ENCODE results near the gene CD55. TPM values are rescaled to one million over a fixed set of nuclear protein-coding genes. Genes with fewer than 3 reads are reported as not detected.

CD55 gene
- total and polyA plus RNA-seq, 8 donors, result 8.1 to 168 (median 25.6) TPM

DNA sequence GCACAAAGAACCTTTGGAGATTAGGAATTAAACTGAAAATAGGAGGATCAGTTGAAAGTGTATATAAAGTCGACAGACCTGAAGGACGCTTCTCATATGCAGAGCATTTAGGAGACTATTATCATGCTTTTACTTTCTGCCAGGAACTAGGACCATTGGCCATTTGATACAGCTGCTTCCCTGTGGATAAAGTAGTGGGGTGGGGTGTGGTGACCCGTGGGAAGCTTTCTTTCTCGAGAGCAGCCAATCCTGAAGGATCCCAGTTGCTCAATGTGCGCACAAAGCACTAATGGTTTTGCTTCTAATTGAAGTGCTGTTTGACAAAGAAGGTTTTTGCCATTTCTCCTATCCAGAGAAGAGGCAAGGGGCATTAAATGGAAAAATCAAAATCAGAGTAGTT is 14.9 kb upstream of the CD55 start:
- Histone ChIP-seq H3K36me3 (no peaks in the 10 kb centered on the region), H3K9me3 (no peaks in the 10 kb centered on the region), H3K27me3 (no peaks in the 10 kb centered on the region), H3K27ac (no peak overlapping the region), H3K4me3 (no peak overlapping the region), H3K4me1 (peaks cover 0 to 26% (median 9%) of the 10 kb centered on the region in 4 donors)
- 63 to 75% (median 66%) methylated on average over 5 of the region's 5 CpGs for WGBS, 5 donors
- intact Hi-C loops (cut with DNase I; ENCODE audit: low total_unique reads), result no loop called here
- no peak for DNase-seq
- TF ChIP-seq POLR2AphosphoS5 (IDR thresholded peaks at IDR 0.05) (no peak), EP300 (IDR thresholded peaks at IDR 0.05) (no peak), POLR2A (IDR thresholded peaks at IDR 0.05) (no peak)
- TF ChIP-seq, protein P1, sequence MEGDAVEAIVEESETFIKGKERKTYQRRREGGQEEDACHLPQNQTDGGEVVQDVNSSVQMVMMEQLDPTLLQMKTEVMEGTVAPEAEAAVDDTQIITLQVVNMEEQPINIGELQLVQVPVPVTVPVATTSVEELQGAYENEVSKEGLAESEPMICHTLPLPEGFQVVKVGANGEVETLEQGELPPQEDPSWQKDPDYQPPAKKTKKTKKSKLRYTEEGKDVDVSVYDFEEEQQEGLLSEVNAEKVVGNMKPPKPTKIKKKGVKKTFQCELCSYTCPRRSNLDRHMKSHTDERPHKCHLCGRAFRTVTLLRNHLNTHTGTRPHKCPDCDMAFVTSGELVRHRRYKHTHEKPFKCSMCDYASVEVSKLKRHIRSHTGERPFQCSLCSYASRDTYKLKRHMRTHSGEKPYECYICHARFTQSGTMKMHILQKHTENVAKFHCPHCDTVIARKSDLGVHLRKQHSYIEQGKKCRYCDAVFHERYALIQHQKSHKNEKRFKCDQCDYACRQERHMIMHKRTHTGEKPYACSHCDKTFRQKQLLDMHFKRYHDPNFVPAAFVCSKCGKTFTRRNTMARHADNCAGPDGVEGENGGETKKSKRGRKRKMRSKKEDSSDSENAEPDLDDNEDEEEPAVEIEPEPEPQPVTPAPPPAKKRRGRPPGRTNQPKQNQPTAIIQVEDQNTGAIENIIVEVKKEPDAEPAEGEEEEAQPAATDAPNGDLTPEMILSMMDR (IDR thresholded peaks at IDR 0.05), result no peak

DNA sequence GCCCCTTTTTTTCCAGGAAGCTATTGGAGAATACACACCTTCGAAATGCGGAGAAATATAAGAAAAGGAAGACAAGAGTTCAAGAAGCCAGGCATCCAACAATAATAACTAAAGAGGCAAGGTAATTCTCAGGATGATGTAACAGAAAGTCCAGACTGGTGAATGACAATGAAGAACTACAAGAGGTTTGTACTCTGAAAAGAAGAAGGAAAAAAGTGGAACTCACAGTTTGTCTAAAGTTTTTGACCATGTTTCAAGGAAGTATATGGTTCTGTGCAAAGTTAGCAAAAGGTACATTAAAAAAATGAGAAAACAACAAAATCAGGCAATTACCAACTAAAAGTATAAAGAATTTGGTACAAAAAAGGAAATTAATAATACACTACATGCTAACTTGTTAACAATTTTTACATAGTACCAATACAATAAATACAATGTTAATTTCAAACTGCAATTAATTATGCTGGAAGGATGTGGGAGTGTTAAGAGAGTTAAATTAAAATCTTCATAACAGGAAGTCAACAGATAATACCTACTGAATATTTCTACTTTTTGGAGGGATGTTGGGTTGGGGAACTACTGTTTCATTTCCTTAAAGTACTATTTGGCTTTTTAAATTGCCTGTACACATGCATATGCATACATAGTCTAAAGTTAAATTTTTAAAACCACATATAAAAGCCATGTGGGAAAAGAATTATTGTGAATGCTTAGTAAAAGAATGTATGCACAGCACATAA is 12.9 kb upstream of the CD55 start:
- no peak for DNase-seq
- Histone ChIP-seq H3K27me3 (no peaks in the 10 kb centered on the region), H3K9me3 (no peaks in the 10 kb centered on the region), H3K36me3 (no peaks in the 10 kb centered on the region), H3K4me3 (no peak overlapping the region), H3K4me1 (peaks cover 0 to 26% (median 9%) of the 10 kb centered on the region in 4 donors), H3K27ac (no peak overlapping the region)
- TF ChIP-seq POLR2A (IDR thresholded peaks at IDR 0.05) (no peak), POLR2AphosphoS5 (IDR thresholded peaks at IDR 0.05) (no peak), EP300 (IDR thresholded peaks at IDR 0.05) (no peak)
- TF ChIP-seq, protein P1 (IDR thresholded peaks at IDR 0.05), result no peak
- intact Hi-C loops (cut with DNase I; ENCODE audit: low total_unique reads), result no loop called here
- WGBS, 5 donors, result 90 to 97% (median 95%) methylated on average over 2 of the region's 2 CpGs

DNA sequence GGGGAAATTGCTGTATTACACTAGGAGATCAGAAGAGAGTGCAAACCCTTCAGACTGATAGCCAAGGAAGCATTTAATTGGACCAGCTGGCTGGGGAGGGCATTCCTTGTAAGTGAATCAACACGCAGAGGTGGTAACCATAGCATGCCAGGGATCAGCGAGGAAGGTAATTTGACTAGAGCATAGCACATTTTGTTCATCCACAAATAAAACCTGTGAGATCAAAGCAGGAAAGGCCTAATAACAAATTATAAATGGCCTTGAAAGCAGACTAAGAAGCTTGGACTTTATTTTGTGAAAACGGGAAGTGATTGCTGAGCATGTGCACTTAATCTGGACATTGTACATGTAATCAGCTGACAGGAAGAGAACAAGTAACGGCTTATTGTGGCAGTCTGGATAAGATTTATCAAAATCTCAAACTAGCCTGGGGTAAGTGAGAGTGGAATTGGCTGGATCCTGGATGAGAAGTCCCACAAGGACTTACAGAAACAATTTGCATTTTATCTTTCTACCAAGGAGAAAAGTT is 11.7 kb upstream of the CD55 start:
- H3K9me3 ChIP-seq, result no peaks in the 10 kb centered on the region
- peak in 1 of 2 donors; percentile 57 for DNase-seq
- peak in 1 of 3 donors; percentile 19 for TF ChIP-seq POLR2AphosphoS5 (IDR thresholded peaks at IDR 0.05)
- no peak for TF ChIP-seq EP300 (IDR thresholded peaks at IDR 0.05)
- H3K27me3 ChIP-seq, result no peaks in the 10 kb centered on the region
- no peak overlapping the region for H3K4me3 ChIP-seq
- H3K27ac ChIP-seq, result peak overlapping the region in 4 of 5 donors; percentile 35 to 51 (median 46)
- 22 to 37% (median 30%) methylated on average over 4 of the region's 4 CpGs for WGBS, 5 donors
- intact Hi-C loops (cut with DNase I; ENCODE audit: low total_unique reads), result no loop called here
- H3K36me3 ChIP-seq, result no peaks in the 10 kb centered on the region
- peaks cover 0 to 26% (median 10%) of the 10 kb centered on the region in 4 donors for H3K4me1 ChIP-seq

DNA sequence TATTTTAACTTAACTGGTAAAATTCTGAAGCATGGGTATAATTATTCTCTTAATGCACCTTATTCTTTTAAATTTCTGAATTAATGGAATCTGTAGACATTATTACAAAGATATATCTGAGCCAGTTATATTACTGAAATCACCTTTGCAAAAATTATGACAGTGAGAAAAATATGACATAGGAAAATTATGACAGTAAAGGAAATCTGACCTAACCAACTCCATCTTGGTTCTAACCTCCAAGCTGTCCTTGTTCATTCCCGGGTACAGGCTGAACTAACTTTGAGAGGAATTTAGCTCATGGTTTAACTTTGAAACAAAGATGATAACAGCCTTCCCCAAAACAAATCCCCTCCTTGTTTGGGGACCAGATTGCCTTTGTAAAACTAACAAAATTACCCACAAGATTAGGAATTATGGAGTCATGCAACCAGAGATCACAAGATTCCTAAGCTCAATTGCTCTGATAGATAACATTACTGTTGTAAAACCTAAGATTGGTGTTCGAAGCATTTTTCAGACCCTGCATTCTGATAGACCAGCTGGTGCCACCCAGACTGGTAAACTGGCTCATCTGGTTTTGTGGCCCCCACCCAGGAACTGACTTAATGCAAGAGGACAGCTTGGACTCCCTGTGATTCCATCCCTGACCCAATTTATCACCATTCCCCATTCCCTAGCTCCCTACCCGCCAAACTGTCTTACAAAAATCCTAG is 9.4 kb upstream of the CD55 start:
- H3K27me3 ChIP-seq, result no peaks in the 10 kb centered on the region
- no peak for DNase-seq
- H3K36me3 ChIP-seq, result no peaks in the 10 kb centered on the region
- peaks cover 15 to 48% (median 27%) of the 10 kb centered on the region in 4 donors for H3K4me1 ChIP-seq
- WGBS, 5 donors, result 80 to 90% (median 87%) methylated on average over 3 of the region's 3 CpGs
- intact Hi-C loops (cut with DNase I; ENCODE audit: low total_unique reads), result no loop called here
- no peak overlapping the region for H3K27ac ChIP-seq
- no peaks in the 10 kb centered on the region for H3K9me3 ChIP-seq
- H3K4me3 ChIP-seq, result no peak overlapping the region
- TF ChIP-seq, protein P1 (IDR thresholded peaks at IDR 0.05), result no peak
- TF ChIP-seq POLR2A (IDR thresholded peaks at IDR 0.05), result no peak
- no peak for TF ChIP-seq EP300 (IDR thresholded peaks at IDR 0.05)
- no peak for TF ChIP-seq POLR2AphosphoS5 (IDR thresholded peaks at IDR 0.05)
